ENCODE results near the gene ARID1B.

ARID1B gene

GRCh38 chr6:156846845-156847599 lies 69.8 kb downstream of the ARID1B start:
- no peak for TF ChIP-seq TAF1 (IDR thresholded peaks at IDR 0.05; ENCODE audit: borderline replicate concordance, insufficient read depth, low read length)

GRCh38 chr6:156848123-156848522 lies 70.9 kb downstream of the ARID1B start:
- no peak for TF ChIP-seq REST (IDR thresholded peaks at IDR 0.05; ENCODE audit: insufficient read depth in 1 of 2, low read depth in 2 of 2, low read length in 2 of 2)
- TF ChIP-seq FOXP2 (optimal IDR thresholded peaks at IDR 0.05; ENCODE audit: borderline replicate concordance, extremely low read depth, extremely low read length, insufficient read depth) = no peak
- no peak for TF ChIP-seq SIN3A (IDR thresholded peaks at IDR 0.05; ENCODE audit: borderline replicate concordance, insufficient read depth, low read length)
- TF ChIP-seq POLR2AphosphoS5 (IDR thresholded peaks at IDR 0.05; ENCODE audit: low read depth, low read length) = no peak

DNA sequence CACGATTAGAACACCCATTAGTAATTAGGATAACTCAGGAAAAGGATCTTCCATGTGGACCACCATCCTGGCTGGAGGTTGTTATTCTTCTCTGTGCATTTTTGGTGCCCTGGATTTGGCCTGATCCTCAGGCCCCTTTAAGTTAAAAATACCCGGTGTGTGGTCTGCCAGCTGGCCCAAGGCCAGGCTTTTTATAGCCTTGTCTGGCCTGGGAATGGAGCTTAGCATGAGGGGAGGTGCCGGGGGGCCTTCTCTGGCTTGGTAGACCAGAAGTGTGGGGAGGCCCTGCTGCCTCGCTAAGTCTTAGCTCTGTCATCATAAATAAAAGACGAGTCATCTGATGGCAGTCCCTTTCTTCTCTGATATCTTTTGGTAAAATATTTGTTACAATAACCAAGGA lies 71.4 kb downstream of the ARID1B start:
- TF ChIP-seq SIN3A (IDR thresholded peaks at IDR 0.05; ENCODE audit: borderline replicate concordance, insufficient read depth, low read length) = no peak
- no peak for TF ChIP-seq POLR2AphosphoS5 (IDR thresholded peaks at IDR 0.05; ENCODE audit: low read depth, low read length)
- TF ChIP-seq TAF1 (IDR thresholded peaks at IDR 0.05; ENCODE audit: borderline replicate concordance, insufficient read depth, low read length) = no peak
- TF ChIP-seq FOXP2 (optimal IDR thresholded peaks at IDR 0.05; ENCODE audit: borderline replicate concordance, extremely low read depth, extremely low read length, insufficient read depth) = no peak
- TF ChIP-seq REST (IDR thresholded peaks at IDR 0.05; ENCODE audit: insufficient read depth in 1 of 2, low read depth in 2 of 2, low read length in 2 of 2) = no peak

GRCh38 chr6:156849806-156850205 lies 72.6 kb downstream of the ARID1B start:
- TF ChIP-seq POLR2AphosphoS5 (IDR thresholded peaks at IDR 0.05; ENCODE audit: low read depth, low read length) = no peak
- TF ChIP-seq SIN3A (IDR thresholded peaks at IDR 0.05; ENCODE audit: borderline replicate concordance, insufficient read depth, low read length) = no peak
- TF ChIP-seq FOXP2 (optimal IDR thresholded peaks at IDR 0.05; ENCODE audit: borderline replicate concordance, extremely low read depth, extremely low read length, insufficient read depth) = no peak
- no peak for TF ChIP-seq TAF1 (IDR thresholded peaks at IDR 0.05; ENCODE audit: borderline replicate concordance, insufficient read depth, low read length)
- TF ChIP-seq REST (IDR thresholded peaks at IDR 0.05; ENCODE audit: insufficient read depth in 1 of 2, low read depth in 2 of 2, low read length in 2 of 2) = no peak

DNA sequence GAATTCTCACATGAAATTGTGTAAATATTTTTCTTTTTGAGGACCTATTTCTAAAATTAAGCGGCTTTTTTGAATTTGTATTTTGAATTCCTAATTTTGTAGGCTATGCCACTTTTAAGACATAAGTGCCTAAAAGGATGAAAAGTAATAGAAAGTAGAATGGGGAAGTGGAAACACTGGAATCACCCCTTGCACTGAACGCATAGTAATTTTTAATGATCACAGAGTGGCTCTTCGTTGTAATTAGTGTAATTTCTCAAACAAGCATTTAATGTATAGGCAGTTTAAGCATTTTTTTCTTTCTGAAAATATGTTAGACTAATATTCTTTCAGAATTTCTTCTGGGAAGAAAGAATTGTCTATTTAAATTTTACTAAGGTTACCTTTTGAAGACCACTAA lies 73.2 kb downstream of the ARID1B start:
- no peak for TF ChIP-seq SIN3A (IDR thresholded peaks at IDR 0.05; ENCODE audit: borderline replicate concordance, insufficient read depth, low read length)
- TF ChIP-seq REST (IDR thresholded peaks at IDR 0.05; ENCODE audit: insufficient read depth in 1 of 2, low read depth in 2 of 2, low read length in 2 of 2) = no peak
- TF ChIP-seq POLR2AphosphoS5 (IDR thresholded peaks at IDR 0.05; ENCODE audit: low read depth, low read length) = no peak
- no peak for TF ChIP-seq FOXP2 (optimal IDR thresholded peaks at IDR 0.05; ENCODE audit: borderline replicate concordance, extremely low read depth, extremely low read length, insufficient read depth)
- no peak for TF ChIP-seq TAF1 (IDR thresholded peaks at IDR 0.05; ENCODE audit: borderline replicate concordance, insufficient read depth, low read length)
